KMS-11 (cell line): ENCODE measurements around the gene RAMACL.

ENCODE experiments used
- H2AFZ ChIP-seq: fragments of 200-600 bp; sonication (generic); 2 replicates; pipeline ENCODE4 v1.6.1; 2016; ENCODE audit warnings: antibody characterized with exemption, mixed run types, low read depth
- H3K27ac ChIP-seq: fragments of 200-600 bp; sonication (generic); 2 replicates; pipeline ENCODE4 v1.6.1; 2016; ENCODE audit warnings: mild to moderate bottlenecking, mixed run types
- H3K27me3 ChIP-seq: fragments of 200-600 bp; sonication (generic); 2 replicates; pipeline ENCODE4 v1.6.1; 2017; ENCODE audit warnings: mild to moderate bottlenecking, low read depth, mixed run types, moderate library complexity; ENCODE audit not compliant: insufficient read depth
- H3K36me3 ChIP-seq: fragments of 200-600 bp; sonication (generic); 2 replicates; pipeline ENCODE4 v1.6.1; 2017; ENCODE audit warnings: mild to moderate bottlenecking, mixed run types; ENCODE audit not compliant: insufficient read depth
- H3K4me1 ChIP-seq: fragments of 200-600 bp; sonication (generic); 2 replicates; pipeline ENCODE4 v1.6.1; 2016; ENCODE audit warnings: mild to moderate bottlenecking, low read depth, mixed run types; ENCODE audit not compliant: poor library complexity, severe bottlenecking
- H3K4me2 ChIP-seq: fragments of 200-600 bp; sonication (generic); 2 replicates; pipeline ENCODE4 v1.7.0; 2016; ENCODE audit warnings: mild to moderate bottlenecking, mixed run types
- H3K4me3 ChIP-seq: fragments of 200-600 bp; sonication (generic); IDR thresholded peaks from 2 replicates; pipeline ENCODE4 v1.6.1; 2017; ENCODE audit warnings: low read depth, low read length, mixed read lengths; ENCODE audit not compliant: insufficient read depth
- H3K79me2 ChIP-seq: fragments of 200-600 bp; sonication (generic); 2 replicates; pipeline ENCODE4 v1.6.1; 2016; ENCODE audit warnings: low read depth, mixed run types; ENCODE audit not compliant: insufficient read depth
- H3K9ac ChIP-seq: fragments of 200-600 bp; sonication (generic); 2 replicates; pipeline ENCODE4 v1.6.1; 2016; ENCODE audit warnings: mild to moderate bottlenecking, mixed run types
- H4K20me1 ChIP-seq: fragments of 200-600 bp; sonication (generic); 2 replicates; pipeline ENCODE4 v1.6.1; 2016; ENCODE audit warnings: mild to moderate bottlenecking, mixed run types; ENCODE audit not compliant: insufficient read depth
- TF ChIP-seq, protein P1 (sequence below): fragments of 200-600 bp; sonication (generic); conservative IDR thresholded peaks from 2 replicates; pipeline ENCODE4 v1.6.1; 2017; ENCODE audit warnings: low read depth, mild to moderate bottlenecking, antibody characterized with exemption, low read length, moderate library complexity, mixed read lengths

Gene RAMACL

DNA sequence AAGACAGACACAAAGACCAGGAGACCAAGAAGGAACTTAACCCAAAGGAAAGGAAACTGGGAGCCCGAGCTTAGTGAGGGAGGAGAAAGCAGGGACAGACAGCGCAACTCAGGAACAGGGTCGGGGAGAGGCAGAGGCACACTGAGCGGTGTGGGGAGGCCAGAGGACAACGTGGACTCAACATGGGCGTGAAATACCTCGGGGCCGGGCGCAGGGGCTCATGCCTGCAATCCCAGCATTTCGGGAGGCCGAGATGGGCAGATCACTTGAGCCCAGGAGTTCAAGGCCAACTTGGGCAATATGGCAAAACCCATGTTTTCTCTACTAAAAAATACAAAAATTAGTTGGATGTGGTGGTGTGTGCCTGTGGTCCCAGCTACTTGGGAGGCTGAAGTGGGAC lies 46.3 kb upstream of the RAMACL start:
- Histone ChIP-seq H3K27me3 (no peaks in the 10 kb centered on the region), H3K9ac (no peak overlapping the region), H3K4me1 (peaks cover 10% of the 10 kb centered on the region), H3K36me3 (no peaks in the 10 kb centered on the region), H3K27ac (no peak overlapping the region), H2AFZ (no peak overlapping the region), H3K79me2 (no peaks in the 10 kb centered on the region), H3K4me2 (no peak overlapping the region), H4K20me1 (no peaks in the 10 kb centered on the region), H3K4me3 (no peak overlapping the region)
- TF ChIP-seq, protein P1, sequence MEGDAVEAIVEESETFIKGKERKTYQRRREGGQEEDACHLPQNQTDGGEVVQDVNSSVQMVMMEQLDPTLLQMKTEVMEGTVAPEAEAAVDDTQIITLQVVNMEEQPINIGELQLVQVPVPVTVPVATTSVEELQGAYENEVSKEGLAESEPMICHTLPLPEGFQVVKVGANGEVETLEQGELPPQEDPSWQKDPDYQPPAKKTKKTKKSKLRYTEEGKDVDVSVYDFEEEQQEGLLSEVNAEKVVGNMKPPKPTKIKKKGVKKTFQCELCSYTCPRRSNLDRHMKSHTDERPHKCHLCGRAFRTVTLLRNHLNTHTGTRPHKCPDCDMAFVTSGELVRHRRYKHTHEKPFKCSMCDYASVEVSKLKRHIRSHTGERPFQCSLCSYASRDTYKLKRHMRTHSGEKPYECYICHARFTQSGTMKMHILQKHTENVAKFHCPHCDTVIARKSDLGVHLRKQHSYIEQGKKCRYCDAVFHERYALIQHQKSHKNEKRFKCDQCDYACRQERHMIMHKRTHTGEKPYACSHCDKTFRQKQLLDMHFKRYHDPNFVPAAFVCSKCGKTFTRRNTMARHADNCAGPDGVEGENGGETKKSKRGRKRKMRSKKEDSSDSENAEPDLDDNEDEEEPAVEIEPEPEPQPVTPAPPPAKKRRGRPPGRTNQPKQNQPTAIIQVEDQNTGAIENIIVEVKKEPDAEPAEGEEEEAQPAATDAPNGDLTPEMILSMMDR, result no peak

DNA sequence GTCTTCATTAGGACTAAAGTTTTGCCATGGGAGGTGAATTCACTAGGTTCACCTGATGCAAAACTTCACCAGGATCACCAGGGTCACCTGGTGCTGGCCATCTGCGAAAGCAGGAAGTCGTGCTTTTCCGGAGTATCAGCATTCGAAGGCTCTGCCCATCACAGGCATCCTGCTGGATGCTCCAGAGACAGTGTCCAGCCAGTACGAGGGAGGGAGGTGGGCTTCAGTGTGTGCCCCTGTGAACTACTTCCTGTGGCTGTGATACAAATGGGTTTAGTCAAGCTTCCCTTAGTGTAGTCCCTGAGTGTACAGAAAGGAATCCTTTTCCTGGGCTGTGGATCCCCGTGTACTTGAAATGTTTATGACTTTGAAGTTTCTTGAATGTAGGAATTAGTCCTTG lies 44.0 kb upstream of the RAMACL start:
- H3K27ac ChIP-seq, result no peak overlapping the region
- no peak overlapping the region for H3K9ac ChIP-seq
- peaks cover 16% of the 10 kb centered on the region for H3K4me1 ChIP-seq
- no peaks in the 10 kb centered on the region for H3K79me2 ChIP-seq
- no peak overlapping the region for H2AFZ ChIP-seq
- H3K27me3 ChIP-seq, result 0 out of 2 replicates have a peak, but pooled peaks cover 2% of the 10 kb centered on the region
- H3K4me3 ChIP-seq, result no peak overlapping the region
- H4K20me1 ChIP-seq, result no peaks in the 10 kb centered on the region
- H3K4me2 ChIP-seq, result no peak overlapping the region
- TF ChIP-seq, protein P1, result no peak
- H3K36me3 ChIP-seq, result no peaks in the 10 kb centered on the region

DNA sequence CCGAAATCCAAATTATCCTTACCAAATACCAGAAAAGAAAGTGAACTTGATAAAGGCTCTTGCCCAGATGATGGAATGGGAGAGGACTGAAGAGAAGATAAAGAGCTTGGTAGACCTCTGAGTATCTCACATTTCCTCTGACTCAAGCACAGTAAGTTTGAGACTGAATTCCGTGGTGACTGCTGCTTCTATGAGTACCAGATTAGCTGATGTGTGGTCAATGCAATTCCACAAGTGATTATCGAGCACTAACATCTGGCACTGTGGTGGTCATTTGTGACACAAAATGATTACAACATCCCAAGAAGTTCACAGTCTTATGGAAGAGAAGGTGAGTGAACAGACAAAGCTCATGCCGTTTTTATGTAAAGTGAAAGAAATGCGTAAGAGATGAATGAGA lies 43.1 kb upstream of the RAMACL start:
- TF ChIP-seq, protein P1, result no peak
- peaks cover 16% of the 10 kb centered on the region for H3K4me1 ChIP-seq
- 0 out of 2 replicates have a peak, but pooled peaks cover 2% of the 10 kb centered on the region for H3K27me3 ChIP-seq
- no peak overlapping the region for H3K4me3 ChIP-seq
- no peak overlapping the region for H3K9ac ChIP-seq
- H4K20me1 ChIP-seq, result no peaks in the 10 kb centered on the region
- no peaks in the 10 kb centered on the region for H3K79me2 ChIP-seq
- no peak overlapping the region for H3K27ac ChIP-seq
- H3K36me3 ChIP-seq, result no peaks in the 10 kb centered on the region
- H3K4me2 ChIP-seq, result no peak overlapping the region
- no peak overlapping the region for H2AFZ ChIP-seq

DNA sequence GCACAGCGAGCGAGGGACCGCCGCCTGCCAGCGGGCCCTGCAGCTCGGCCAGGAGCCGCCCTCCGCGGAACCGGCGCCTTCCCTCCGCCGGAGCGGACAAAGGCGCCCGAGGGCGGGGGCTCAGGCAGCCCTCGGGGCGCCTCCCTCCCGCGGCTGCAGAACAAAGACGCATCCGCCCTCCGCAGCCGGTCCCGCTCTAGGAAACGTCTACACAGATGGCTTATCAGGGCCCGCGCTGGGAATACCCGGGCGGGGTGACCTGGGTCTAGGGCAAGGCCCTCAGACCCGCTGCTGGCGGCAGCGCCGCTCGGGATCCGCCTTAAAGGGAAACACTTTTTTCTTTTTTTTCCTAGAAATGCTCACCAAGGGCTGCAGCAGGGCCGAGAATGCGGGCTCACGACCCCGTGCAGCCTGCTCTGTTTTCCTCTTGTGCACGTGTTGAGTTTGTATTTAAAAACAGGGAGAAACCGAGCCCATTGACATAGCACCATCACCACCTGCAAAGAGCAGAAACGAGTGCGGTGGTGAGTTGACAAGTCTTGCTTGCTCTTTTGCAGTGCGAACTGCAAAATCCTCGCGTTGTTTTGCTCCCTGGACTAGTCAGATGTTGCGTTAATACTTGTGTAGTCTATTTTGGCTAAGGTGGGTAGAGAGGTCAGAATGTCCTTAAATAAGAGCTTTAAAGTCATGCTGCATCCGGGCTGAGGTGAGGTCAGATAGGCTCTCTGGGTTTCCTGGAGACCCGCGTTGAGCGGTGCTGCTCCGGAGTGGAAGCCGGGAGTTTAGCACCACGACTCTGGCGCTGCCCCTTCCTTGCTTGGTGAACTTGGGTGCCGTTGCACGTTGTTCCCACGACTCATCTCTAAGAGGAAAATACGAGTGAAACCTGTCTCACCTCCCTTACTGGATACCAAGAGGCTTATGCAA lies 41.7 kb upstream of the RAMACL start:
- no peaks in the 10 kb centered on the region for H3K79me2 ChIP-seq
- peaks cover 16% of the 10 kb centered on the region for H3K4me1 ChIP-seq
- H3K4me3 ChIP-seq, result no peak overlapping the region
- H3K27ac ChIP-seq, result peak overlapping the region; percentile 91
- H4K20me1 ChIP-seq, result no peaks in the 10 kb centered on the region
- H3K36me3 ChIP-seq, result no peaks in the 10 kb centered on the region
- H3K4me2 ChIP-seq, result peak overlapping the region; percentile 91
- TF ChIP-seq, protein P1, result no peak
- H3K9ac ChIP-seq, result peak overlapping the region; percentile 80
- 0 out of 2 replicates have a peak, but pooled peaks cover 2% of the 10 kb centered on the region for H3K27me3 ChIP-seq
- H2AFZ ChIP-seq, result peak overlapping the region; percentile 99
